Measurements from ENCODE around the gene SERPINE3.

DNA sequence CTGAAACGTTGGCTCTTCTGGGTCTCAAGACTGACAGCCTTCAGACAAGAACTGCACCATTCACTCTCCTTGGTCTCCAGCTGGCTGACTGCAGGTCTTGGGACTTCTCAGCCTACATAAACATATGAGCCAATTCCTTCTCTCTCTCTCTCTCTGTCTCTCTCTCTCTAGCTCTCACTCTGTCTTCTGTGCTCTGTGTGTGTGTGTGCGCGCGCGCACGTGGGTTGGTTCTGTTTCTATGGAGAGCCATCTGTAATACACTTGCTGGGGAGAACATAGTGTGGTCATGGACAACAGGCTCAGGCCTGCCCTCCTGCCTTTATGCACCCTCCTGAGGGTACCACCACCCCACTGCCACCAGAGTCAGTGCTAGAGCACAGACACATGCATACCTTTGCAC is 13.7 kb upstream of the SERPINE3 start:
- TF ChIP-seq, protein P1, sequence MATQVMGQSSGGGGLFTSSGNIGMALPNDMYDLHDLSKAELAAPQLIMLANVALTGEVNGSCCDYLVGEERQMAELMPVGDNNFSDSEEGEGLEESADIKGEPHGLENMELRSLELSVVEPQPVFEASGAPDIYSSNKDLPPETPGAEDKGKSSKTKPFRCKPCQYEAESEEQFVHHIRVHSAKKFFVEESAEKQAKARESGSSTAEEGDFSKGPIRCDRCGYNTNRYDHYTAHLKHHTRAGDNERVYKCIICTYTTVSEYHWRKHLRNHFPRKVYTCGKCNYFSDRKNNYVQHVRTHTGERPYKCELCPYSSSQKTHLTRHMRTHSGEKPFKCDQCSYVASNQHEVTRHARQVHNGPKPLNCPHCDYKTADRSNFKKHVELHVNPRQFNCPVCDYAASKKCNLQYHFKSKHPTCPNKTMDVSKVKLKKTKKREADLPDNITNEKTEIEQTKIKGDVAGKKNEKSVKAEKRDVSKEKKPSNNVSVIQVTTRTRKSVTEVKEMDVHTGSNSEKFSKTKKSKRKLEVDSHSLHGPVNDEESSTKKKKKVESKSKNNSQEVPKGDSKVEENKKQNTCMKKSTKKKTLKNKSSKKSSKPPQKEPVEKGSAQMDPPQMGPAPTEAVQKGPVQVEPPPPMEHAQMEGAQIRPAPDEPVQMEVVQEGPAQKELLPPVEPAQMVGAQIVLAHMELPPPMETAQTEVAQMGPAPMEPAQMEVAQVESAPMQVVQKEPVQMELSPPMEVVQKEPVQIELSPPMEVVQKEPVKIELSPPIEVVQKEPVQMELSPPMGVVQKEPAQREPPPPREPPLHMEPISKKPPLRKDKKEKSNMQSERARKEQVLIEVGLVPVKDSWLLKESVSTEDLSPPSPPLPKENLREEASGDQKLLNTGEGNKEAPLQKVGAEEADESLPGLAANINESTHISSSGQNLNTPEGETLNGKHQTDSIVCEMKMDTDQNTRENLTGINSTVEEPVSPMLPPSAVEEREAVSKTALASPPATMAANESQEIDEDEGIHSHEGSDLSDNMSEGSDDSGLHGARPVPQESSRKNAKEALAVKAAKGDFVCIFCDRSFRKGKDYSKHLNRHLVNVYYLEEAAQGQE (IDR thresholded peaks at IDR 0.05; ENCODE audit: insufficient read depth in 1 of 2, low read depth in 2 of 2, low read length in 2 of 2): no peak
- TF ChIP-seq SIN3A (IDR thresholded peaks at IDR 0.05; ENCODE audit: borderline replicate concordance, insufficient read depth, low read length): no peak
- no peak for TF ChIP-seq FOXP2 (optimal IDR thresholded peaks at IDR 0.05; ENCODE audit: borderline replicate concordance, extremely low read depth, extremely low read length, insufficient read depth)
